MCF 10A (cell line): ENCODE measurements around the gene KMT2D. TPM values are rescaled to one million over a fixed set of nuclear protein-coding genes. Genes with fewer than 3 reads are reported as not detected.
A peak's percentile ranks its signal among the peaks of the same experiment; 100 is the strongest.

ENCODE experiments used
- BruUV-seq: library from RNA; stranded (reverse); fragments of 400-500 nt; replicated peaks from 2 replicates; lab custom pipeline; 2021; lab: Mats Ljungman, UMichigan
- CTCF ChIA-PET: fragments of 300-600 bp; sonication (Branson Sonifier 250); formaldehyde crosslinking; extraction: SDS; loops from one replicate; lab custom pipeline; 2021; ENCODE audit warnings: antibody characterized with exemption, inconsistent platforms; lab: Yijun Ruan, JAX
- POLR2A ChIA-PET: fragments of 300-600, 350-650 bp; sonication (Branson Sonifier 250); formaldehyde crosslinking; extraction: SDS; loops from one replicate; lab custom pipeline; 2020; ENCODE audit warnings: antibody characterized with exemption, inconsistent platforms; lab: Yijun Ruan, JAX
- DNase-seq: peaks from one replicate; pipeline ENCODE4 v3.0.0-alpha.2; 2018; ENCODE audit not compliant: unreplicated experiment
- H3K27ac Mint-ChIP-seq: one replicate; pipeline ENCODE4 v1.8.0; 2022; ENCODE audit warnings: mild to moderate bottlenecking, low read depth, mixed read lengths; ENCODE audit not compliant: unreplicated experiment
- H3K27me3 Mint-ChIP-seq: one replicate; pipeline ENCODE4 v1.8.0; 2022; ENCODE audit warnings: mixed read lengths; ENCODE audit not compliant: insufficient read depth, unreplicated experiment
- H3K36me3 Mint-ChIP-seq: one replicate; pipeline ENCODE4 v1.8.0; 2022; ENCODE audit warnings: mild to moderate bottlenecking, moderate library complexity, mixed read lengths; ENCODE audit not compliant: insufficient read depth, unreplicated experiment
- H3K4me1 Mint-ChIP-seq: one replicate; pipeline ENCODE4 v1.8.0; 2022; ENCODE audit warnings: mixed read lengths; ENCODE audit not compliant: insufficient read depth, unreplicated experiment
- H3K4me3 Mint-ChIP-seq: one replicate; pipeline ENCODE4 v1.8.0; 2022; ENCODE audit warnings: mild to moderate bottlenecking, moderate library complexity, mixed read lengths; ENCODE audit not compliant: unreplicated experiment
- H3K9me3 Mint-ChIP-seq: one replicate; pipeline ENCODE4 v1.8.0; 2022; ENCODE audit warnings: mixed read lengths; ENCODE audit not compliant: unreplicated experiment
- CTCF ChIP-seq: fragments of 200-600 bp; IDR thresholded peaks from one replicate; pipeline ENCODE4 v1.8.0; 2022; ENCODE audit warnings: antibody characterized with exemption, mild to moderate bottlenecking; ENCODE audit not compliant: unreplicated experiment
- intact Hi-C: fragments of 100-400 bp; cut with micrococcal nuclease; formaldehyde crosslinking; loops from 2 replicates; pipeline ENCODE4 v1.14.1; 2022
- total RNA-seq: library from RNA; stranded (reverse); gene quantifications from 2 replicates; pipeline ENCODE4 v1.2.3, GENCODE V29; 2022

KMT2D gene
- total RNA-seq, 1 experiment from 2014 or later, result 76.9 TPM

- Mint-ChIP-seq H3K4me1 (no peaks in the 10 kb centered on the region), H3K36me3 (peaks cover 75% of the 10 kb centered on the region), H3K4me3 (no peak overlapping the region), H3K27me3 (no peaks in the 10 kb centered on the region), H3K9me3 (no peaks in the 10 kb centered on the region), H3K27ac (peak overlapping the region; percentile 49)
- intact Hi-C loops, result no loop called here
- no peak for DNase-seq
- POLR2A ChIA-PET, result interaction anchor here (1.3 kb wide), 1 partner anchor 11 kb away, joined by 3 read pairs; no protein-coding TSS in a partner anchor
- no TSS peak for BruUV-seq
- no peak for TF ChIP-seq CTCF
- CTCF ChIA-PET, result no interaction called here
Measured at GRCh38 chr12:49041881-49042484, 18.6 kb downstream of the KMT2D start.

GRCh38 chr12:49041036-49041880, 19.3 kb downstream of the KMT2D start:
- no peak for DNase-seq
- POLR2A ChIA-PET, result interaction anchor here (1.3 kb wide), 1 partner anchor 10 kb away, joined by 3 read pairs; no protein-coding TSS in a partner anchor
- no peaks in the 10 kb centered on the region for H3K9me3 Mint-ChIP-seq
- H3K27me3 Mint-ChIP-seq, result no peaks in the 10 kb centered on the region
- peaks cover 75% of the 10 kb centered on the region for H3K36me3 Mint-ChIP-seq
- CTCF ChIA-PET, result interaction anchor here (0.6 kb wide), 1 partner anchor 51 kb away, joined by 3 read pairs; no protein-coding TSS in a partner anchor
- TSS peak; percentile 3 for BruUV-seq
- H3K4me1 Mint-ChIP-seq, result no peaks in the 10 kb centered on the region
- no peak for TF ChIP-seq CTCF
- no peak overlapping the region for H3K27ac Mint-ChIP-seq
- intact Hi-C loops, result no loop called here
- no peak overlapping the region for H3K4me3 Mint-ChIP-seq

- BruUV-seq, result no TSS peak
- ChIA-PET POLR2A (no interaction called here), CTCF (interaction anchor here (0.6 to 0.7 kb wide), 3 partner anchors 10 to 80 kb away, joined by 3 read pairs; no protein-coding TSS in a partner anchor)
- DNase-seq, result no peak
- peaks cover 75% of the 10 kb centered on the region for H3K36me3 Mint-ChIP-seq
- H3K27ac Mint-ChIP-seq, result peak overlapping the region; percentile 83
- H3K4me1 Mint-ChIP-seq, result no peaks in the 10 kb centered on the region
- H3K9me3 Mint-ChIP-seq, result no peaks in the 10 kb centered on the region
- no peak for TF ChIP-seq CTCF
- intact Hi-C loops, result no loop called here
- no peak overlapping the region for H3K4me3 Mint-ChIP-seq
- H3K27me3 Mint-ChIP-seq, result no peaks in the 10 kb centered on the region
Measured at GRCh38 chr12:49040364-49040855, 20.2 kb downstream of the KMT2D start.
